ENCODE measurements around the gene ATP8A2. TPM values are rescaled to one million over a fixed set of nuclear protein-coding genes. Genes with fewer than 3 reads are reported as not detected.

The ATP8A2 gene
- total RNA-seq, 1 donor from 2014 or later: 1.3 TPM

DNA sequence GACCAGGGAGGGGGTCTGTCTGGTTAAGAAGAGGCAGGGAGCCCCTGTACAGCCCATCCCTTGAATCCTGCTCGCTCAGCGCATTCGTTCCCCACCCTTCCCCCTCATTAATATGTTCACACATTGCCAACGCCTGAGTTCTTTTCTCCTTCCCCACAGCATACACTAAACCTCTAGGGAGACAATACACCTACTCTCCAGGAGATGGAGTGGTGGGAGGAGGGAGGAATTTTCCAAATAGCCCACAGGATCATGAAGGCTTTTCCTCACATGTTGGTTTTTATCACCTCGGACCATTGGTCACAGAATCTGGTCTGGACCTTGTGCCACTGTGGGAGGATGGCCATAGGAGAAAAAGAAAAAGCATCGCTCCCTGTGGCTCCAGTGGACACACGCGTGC is 385.1 kb downstream of the ATP8A2 start:
- Histone ChIP-seq H3K27me3 (ENCODE audit: insufficient read depth, low read length) (no peaks in the 10 kb centered on the region), H2AFZ (ENCODE audit: low read depth, low read length) (no peak overlapping the region), H3K36me3 (ENCODE audit: insufficient read depth, low read length) (no peaks in the 10 kb centered on the region), H3K27ac (ENCODE audit: low read depth, low read length) (no peak overlapping the region), H3K4me1 (ENCODE audit: insufficient read depth, low read length) (peaks cover 25% of the 10 kb centered on the region), H3K9me3 (ENCODE audit: insufficient read depth, low read depth, low read length) (no peaks in the 10 kb centered on the region), H3K4me3 (ENCODE audit: insufficient read depth, low read depth, low read length) (no peak overlapping the region), H4K20me1 (ENCODE audit: insufficient read depth, low read length) (no peaks in the 10 kb centered on the region), H3K79me2 (ENCODE audit: insufficient read depth, low read length) (no peaks in the 10 kb centered on the region), H3K9ac (ENCODE audit: low read length) (no peak overlapping the region), H3K4me2 (ENCODE audit: low read length) (no peak overlapping the region)
- Mint-ChIP-seq H3K9me3 (ENCODE audit: unreplicated experiment) (no peaks in the 10 kb centered on the region), H3K27me3 (ENCODE audit: low read depth, unreplicated experiment) (peaks cover 10% of the 10 kb centered on the region), H3K27ac (ENCODE audit: unreplicated experiment) (no peak overlapping the region), H3K4me3 (ENCODE audit: unreplicated experiment) (no peak overlapping the region), H3K4me1 (ENCODE audit: low read depth, unreplicated experiment) (peaks cover 24% of the 10 kb centered on the region), H3K36me3 (ENCODE audit: low read depth, unreplicated experiment) (no peaks in the 10 kb centered on the region)
- no peak for DNase-seq (ENCODE audit: low read depth)
- TF ChIP-seq, protein P1, sequence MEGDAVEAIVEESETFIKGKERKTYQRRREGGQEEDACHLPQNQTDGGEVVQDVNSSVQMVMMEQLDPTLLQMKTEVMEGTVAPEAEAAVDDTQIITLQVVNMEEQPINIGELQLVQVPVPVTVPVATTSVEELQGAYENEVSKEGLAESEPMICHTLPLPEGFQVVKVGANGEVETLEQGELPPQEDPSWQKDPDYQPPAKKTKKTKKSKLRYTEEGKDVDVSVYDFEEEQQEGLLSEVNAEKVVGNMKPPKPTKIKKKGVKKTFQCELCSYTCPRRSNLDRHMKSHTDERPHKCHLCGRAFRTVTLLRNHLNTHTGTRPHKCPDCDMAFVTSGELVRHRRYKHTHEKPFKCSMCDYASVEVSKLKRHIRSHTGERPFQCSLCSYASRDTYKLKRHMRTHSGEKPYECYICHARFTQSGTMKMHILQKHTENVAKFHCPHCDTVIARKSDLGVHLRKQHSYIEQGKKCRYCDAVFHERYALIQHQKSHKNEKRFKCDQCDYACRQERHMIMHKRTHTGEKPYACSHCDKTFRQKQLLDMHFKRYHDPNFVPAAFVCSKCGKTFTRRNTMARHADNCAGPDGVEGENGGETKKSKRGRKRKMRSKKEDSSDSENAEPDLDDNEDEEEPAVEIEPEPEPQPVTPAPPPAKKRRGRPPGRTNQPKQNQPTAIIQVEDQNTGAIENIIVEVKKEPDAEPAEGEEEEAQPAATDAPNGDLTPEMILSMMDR (IDR thresholded peaks at IDR 0.05; ENCODE audit: insufficient read depth, low read depth, low read length): no peak
- no peak for TF ChIP-seq EZH2 (IDR thresholded peaks at IDR 0.05; ENCODE audit: insufficient read depth, low read length)
- no peak for FAIRE-seq

DNA sequence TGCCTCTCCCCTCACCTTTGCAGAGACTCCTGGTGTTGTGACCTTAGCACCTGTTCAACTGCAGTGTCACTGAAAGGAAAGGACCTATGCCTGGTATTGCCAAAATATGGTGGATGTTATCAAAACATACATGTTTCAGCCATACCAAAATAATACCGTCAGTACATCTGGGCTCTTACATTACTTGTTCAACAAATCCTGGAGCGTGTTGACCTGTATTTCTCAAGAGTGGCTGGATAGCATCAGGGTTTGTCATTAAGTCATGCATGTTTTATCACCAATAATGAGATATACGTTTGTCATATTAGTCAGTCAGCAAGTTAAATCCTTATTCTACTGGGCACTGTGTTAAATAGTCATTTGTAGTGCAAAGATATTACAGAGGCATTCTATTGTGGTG is 389.3 kb downstream of the ATP8A2 start:
- no peaks in the 10 kb centered on the region for H3K36me3 Mint-ChIP-seq (ENCODE audit: low read depth, unreplicated experiment)
- H3K4me1 Mint-ChIP-seq (ENCODE audit: low read depth, unreplicated experiment): peaks cover 8% of the 10 kb centered on the region
- no peak for TF ChIP-seq EZH2 (IDR thresholded peaks at IDR 0.05; ENCODE audit: insufficient read depth, low read length)
- TF ChIP-seq, protein P1 (IDR thresholded peaks at IDR 0.05; ENCODE audit: insufficient read depth, low read depth, low read length): no peak
- Histone ChIP-seq H3K27ac (ENCODE audit: low read depth, low read length) (no peak overlapping the region), H3K9me3 (ENCODE audit: insufficient read depth, low read depth, low read length) (no peaks in the 10 kb centered on the region), H3K9ac (ENCODE audit: low read length) (no peak overlapping the region), H3K4me1 (ENCODE audit: insufficient read depth, low read length) (no peaks in the 10 kb centered on the region), H3K4me2 (ENCODE audit: low read length) (no peak overlapping the region), H3K4me3 (ENCODE audit: insufficient read depth, low read depth, low read length) (no peak overlapping the region), H4K20me1 (ENCODE audit: insufficient read depth, low read length) (no peaks in the 10 kb centered on the region), H3K36me3 (ENCODE audit: insufficient read depth, low read length) (no peaks in the 10 kb centered on the region), H2AFZ (ENCODE audit: low read depth, low read length) (no peak overlapping the region), H3K79me2 (ENCODE audit: insufficient read depth, low read length) (no peaks in the 10 kb centered on the region), H3K27me3 (ENCODE audit: insufficient read depth, low read length) (no peaks in the 10 kb centered on the region)
- no peak for DNase-seq (ENCODE audit: low read depth)
- H3K4me3 Mint-ChIP-seq (ENCODE audit: unreplicated experiment): no peak overlapping the region
- no peak overlapping the region for H3K27ac Mint-ChIP-seq (ENCODE audit: unreplicated experiment)
- H3K27me3 Mint-ChIP-seq (ENCODE audit: low read depth, unreplicated experiment): peaks cover 19% of the 10 kb centered on the region
- H3K9me3 Mint-ChIP-seq (ENCODE audit: unreplicated experiment): no peaks in the 10 kb centered on the region
- no peak for FAIRE-seq

DNA sequence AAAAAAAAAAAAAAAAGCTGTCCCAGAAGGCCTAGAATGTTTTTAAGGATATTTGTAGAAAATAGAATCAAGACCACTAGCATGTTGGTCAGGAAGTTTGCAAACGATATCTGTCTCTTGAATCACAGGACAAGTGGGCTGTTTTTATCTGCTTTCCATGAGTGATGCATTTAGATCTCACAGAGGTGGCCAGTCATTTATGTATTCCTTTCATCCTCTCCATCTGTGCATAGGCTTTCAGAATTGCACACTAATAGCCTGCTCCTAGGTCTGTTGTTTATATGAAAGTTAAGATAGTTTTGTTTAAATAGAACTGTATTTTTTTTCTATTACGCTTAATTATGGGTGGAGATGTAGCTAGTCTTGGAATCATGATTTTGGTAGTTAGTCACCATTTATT is 390.5 kb downstream of the ATP8A2 start:
- Histone ChIP-seq H4K20me1 (ENCODE audit: insufficient read depth, low read length) (no peaks in the 10 kb centered on the region), H3K4me3 (ENCODE audit: insufficient read depth, low read depth, low read length) (no peak overlapping the region), H3K27ac (ENCODE audit: low read depth, low read length) (no peak overlapping the region), H3K4me1 (ENCODE audit: insufficient read depth, low read length) (no peaks in the 10 kb centered on the region), H3K36me3 (ENCODE audit: insufficient read depth, low read length) (no peaks in the 10 kb centered on the region), H2AFZ (ENCODE audit: low read depth, low read length) (no peak overlapping the region), H3K27me3 (ENCODE audit: insufficient read depth, low read length) (no peaks in the 10 kb centered on the region), H3K9ac (ENCODE audit: low read length) (no peak overlapping the region), H3K79me2 (ENCODE audit: insufficient read depth, low read length) (no peaks in the 10 kb centered on the region), H3K4me2 (ENCODE audit: low read length) (no peak overlapping the region), H3K9me3 (ENCODE audit: insufficient read depth, low read depth, low read length) (no peaks in the 10 kb centered on the region)
- Mint-ChIP-seq H3K27ac (ENCODE audit: unreplicated experiment) (no peak overlapping the region), H3K36me3 (ENCODE audit: low read depth, unreplicated experiment) (no peaks in the 10 kb centered on the region), H3K9me3 (ENCODE audit: unreplicated experiment) (no peaks in the 10 kb centered on the region), H3K4me3 (ENCODE audit: unreplicated experiment) (no peak overlapping the region), H3K27me3 (ENCODE audit: low read depth, unreplicated experiment) (peaks cover 19% of the 10 kb centered on the region), H3K4me1 (ENCODE audit: low read depth, unreplicated experiment) (peaks cover 11% of the 10 kb centered on the region)
- TF ChIP-seq, protein P1 (IDR thresholded peaks at IDR 0.05; ENCODE audit: insufficient read depth, low read depth, low read length): no peak
- no peak for TF ChIP-seq EZH2 (IDR thresholded peaks at IDR 0.05; ENCODE audit: insufficient read depth, low read length)
- FAIRE-seq (no peak), DNase-seq (ENCODE audit: low read depth) (no peak)

Measured in astrocyte (in vitro differentiated cells and primary cell).